Type B pancreatic cell (in vitro differentiated cells): Measurements from ENCODE around the gene TMTC4. TPM values are rescaled to one million over a fixed set of nuclear protein-coding genes. Genes with fewer than 3 reads are reported as not detected.

ENCODE experiments used
- DNase-seq: peaks from one replicate; pipeline ENCODE4 v3.0.0; 2021; ENCODE audit warnings: mixed read lengths; ENCODE audit not compliant: unreplicated experiment; ENCODE audit errors: extremely low spot score
- H3K27ac Mint-ChIP-seq: 2 replicates; pipeline ENCODE4 v1.8.0; 2021; ENCODE audit warnings: mild to moderate bottlenecking, mixed read lengths
- H3K27me3 Mint-ChIP-seq: 2 replicates; pipeline ENCODE4 v1.8.0; 2021; ENCODE audit warnings: mixed read lengths
- H3K36me3 Mint-ChIP-seq: 2 replicates; pipeline ENCODE4 v1.8.0; 2021; ENCODE audit warnings: mixed read lengths
- H3K4me1 Mint-ChIP-seq: one replicate; pipeline ENCODE4 v1.8.0; 2021; ENCODE audit warnings: mixed read lengths; ENCODE audit not compliant: unreplicated experiment
- H3K4me3 Mint-ChIP-seq: 2 replicates; pipeline ENCODE4 v1.8.0; 2021; ENCODE audit warnings: mild to moderate bottlenecking, mixed read lengths
- H3K9me3 Mint-ChIP-seq: 2 replicates; pipeline ENCODE4 v1.8.0; 2021; ENCODE audit warnings: mixed read lengths
- CTCF ChIP-seq: fragments of 200-600 bp; sonication (generic); conservative IDR thresholded peaks from 2 replicates; pipeline ENCODE4 v1.5.0; 2021; ENCODE audit warnings: antibody characterized with exemption, mild to moderate bottlenecking
- total RNA-seq: library from RNA; stranded (reverse); gene quantifications from 2 replicates; pipeline ENCODE4 v1.2.1, GENCODE V29; 2021; ENCODE audit warnings: low replicate concordance

TMTC4 gene
- total RNA-seq, 1 donor from 2014 or later, result 44.5 TPM

- TF ChIP-seq CTCF, result no peak
- no peak for DNase-seq
- Mint-ChIP-seq H3K36me3 (peaks cover 23% of the 10 kb centered on the region), H3K4me3 (no peak overlapping the region), H3K27ac (no peak overlapping the region), H3K9me3 (no peaks in the 10 kb centered on the region), H3K27me3 (no peaks in the 10 kb centered on the region), H3K4me1 (peaks cover 19% of the 10 kb centered on the region)
Observed at GRCh38 chr13:100602493-100603111, 72.0 kb downstream of the TMTC4 start.

GRCh38 chr13:100601716-100602115, 72.9 kb downstream of the TMTC4 start:
- Mint-ChIP-seq H3K9me3 (no peaks in the 10 kb centered on the region), H3K4me3 (no peak overlapping the region), H3K36me3 (peaks cover 22% of the 10 kb centered on the region), H3K27ac (no peak overlapping the region), H3K4me1 (peaks cover 21% of the 10 kb centered on the region), H3K27me3 (no peaks in the 10 kb centered on the region)
- no peak for DNase-seq
- no peak for TF ChIP-seq CTCF

- no peak overlapping the region for H3K27ac Mint-ChIP-seq
- H3K36me3 Mint-ChIP-seq, result peaks cover 22% of the 10 kb centered on the region
- no peak overlapping the region for H3K4me3 Mint-ChIP-seq
- no peaks in the 10 kb centered on the region for H3K27me3 Mint-ChIP-seq
- DNase-seq, result no peak
- H3K9me3 Mint-ChIP-seq, result no peaks in the 10 kb centered on the region
- peaks cover 23% of the 10 kb centered on the region for H3K4me1 Mint-ChIP-seq
- no peak for TF ChIP-seq CTCF
Observed at GRCh38 chr13:100600915-100601314, 73.7 kb downstream of the TMTC4 start.

GRCh38 chr13:100600461-100600860, 74.1 kb downstream of the TMTC4 start:
- H3K9me3 Mint-ChIP-seq, result no peaks in the 10 kb centered on the region
- H3K4me3 Mint-ChIP-seq, result no peak overlapping the region

GRCh38 chr13:100597253-100597652, 77.3 kb downstream of the TMTC4 start:
- H3K36me3 Mint-ChIP-seq, result no peaks in the 10 kb centered on the region
- no peaks in the 10 kb centered on the region for H3K27me3 Mint-ChIP-seq
- peaks cover 8% of the 10 kb centered on the region for H3K4me1 Mint-ChIP-seq
- no peak overlapping the region for H3K4me3 Mint-ChIP-seq
- TF ChIP-seq CTCF, result no peak
- no peak for DNase-seq
- H3K27ac Mint-ChIP-seq, result no peak overlapping the region
- H3K9me3 Mint-ChIP-seq, result no peaks in the 10 kb centered on the region

More at GRCh38 chr13:100600461-100600860, 74.1 kb downstream of the TMTC4 start:
- no peaks in the 10 kb centered on the region for H3K27me3 Mint-ChIP-seq
- H3K27ac Mint-ChIP-seq, result no peak overlapping the region
- no peak for TF ChIP-seq CTCF
- peaks cover 19% of the 10 kb centered on the region for H3K36me3 Mint-ChIP-seq
- DNase-seq, result no peak
- peaks cover 23% of the 10 kb centered on the region for H3K4me1 Mint-ChIP-seq
